GM12875 (cell line): ENCODE data around the gene CDC14A.

ENCODE experiments used
- H3K4me3 ChIP-seq: one replicate; pipeline ENCODE4 v1.5.1; 2011; ENCODE audit warnings: low read depth, low read length, control low read depth
- CTCF ChIP-seq: IDR thresholded peaks from 2 replicates; pipeline ENCODE4 v1.5.1; 2011; ENCODE audit warnings: low read depth, mild to moderate bottlenecking, control low read depth, inconsistent platforms, low read length, moderate library complexity, borderline replicate concordance; ENCODE audit not compliant: insufficient read depth

Gene CDC14A

DNA sequence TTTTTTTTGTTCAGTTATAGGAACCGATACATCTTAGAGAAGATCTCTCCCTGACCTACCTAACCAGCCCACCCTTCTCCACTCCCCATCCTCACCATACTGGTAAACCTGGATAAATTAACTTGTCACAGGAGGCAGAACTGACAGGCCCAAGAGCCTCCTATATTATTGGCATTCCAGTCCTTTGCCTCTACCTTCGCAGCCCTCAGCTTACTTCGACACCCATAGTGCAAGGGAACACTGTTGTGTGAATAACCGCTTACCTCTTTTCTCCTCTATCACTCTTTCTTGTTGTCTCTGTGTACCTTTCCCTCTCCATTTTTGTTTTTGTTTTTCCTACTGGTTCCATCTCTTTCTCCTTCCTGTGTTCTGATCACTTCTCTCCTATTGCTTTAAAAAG is 58.7 kb downstream of the CDC14A start:
- no peak overlapping the region for H3K4me3 ChIP-seq
- no peak for TF ChIP-seq CTCF

DNA sequence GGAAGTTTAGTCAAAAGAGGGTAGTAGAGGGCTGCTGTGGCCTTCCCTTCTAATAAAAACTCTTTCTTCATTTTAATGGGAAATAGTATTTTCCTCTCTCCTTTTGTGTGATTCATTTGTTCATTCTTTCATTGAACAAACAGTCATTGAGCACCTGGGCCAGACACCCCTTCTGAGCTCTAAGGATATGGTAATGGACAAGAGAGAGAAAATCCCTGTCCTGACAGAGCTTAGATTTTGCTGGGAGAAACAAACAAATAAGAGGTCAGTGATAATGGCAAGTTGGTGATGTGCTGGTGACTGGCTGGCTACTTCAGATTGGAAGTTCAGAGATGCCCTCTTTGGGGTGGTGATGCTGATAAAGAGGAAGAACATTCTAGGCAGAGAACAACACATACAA is 59.3 kb downstream of the CDC14A start:
- TF ChIP-seq CTCF = no peak
- no peak overlapping the region for H3K4me3 ChIP-seq

DNA sequence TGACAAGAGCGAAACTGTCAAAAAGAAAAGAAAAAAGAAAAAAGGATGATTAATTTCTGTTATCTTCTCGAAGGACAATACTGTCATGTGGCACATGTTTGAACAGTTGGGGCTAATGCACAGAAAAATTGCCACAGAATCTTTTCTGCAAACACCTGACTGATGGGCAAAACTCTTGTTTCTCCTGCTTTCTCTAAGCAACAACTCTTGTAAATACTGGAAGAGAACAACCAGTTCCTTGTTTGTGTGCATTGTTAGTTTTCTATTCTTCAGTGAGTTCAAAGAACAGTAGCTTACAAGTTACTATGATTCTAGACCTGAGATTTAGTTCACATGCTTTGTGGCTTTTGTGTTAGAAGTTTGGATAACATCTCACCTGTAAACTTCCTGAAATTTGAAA is 60.7 kb downstream of the CDC14A start:
- no peak for TF ChIP-seq CTCF
- H3K4me3 ChIP-seq = no peak overlapping the region

DNA sequence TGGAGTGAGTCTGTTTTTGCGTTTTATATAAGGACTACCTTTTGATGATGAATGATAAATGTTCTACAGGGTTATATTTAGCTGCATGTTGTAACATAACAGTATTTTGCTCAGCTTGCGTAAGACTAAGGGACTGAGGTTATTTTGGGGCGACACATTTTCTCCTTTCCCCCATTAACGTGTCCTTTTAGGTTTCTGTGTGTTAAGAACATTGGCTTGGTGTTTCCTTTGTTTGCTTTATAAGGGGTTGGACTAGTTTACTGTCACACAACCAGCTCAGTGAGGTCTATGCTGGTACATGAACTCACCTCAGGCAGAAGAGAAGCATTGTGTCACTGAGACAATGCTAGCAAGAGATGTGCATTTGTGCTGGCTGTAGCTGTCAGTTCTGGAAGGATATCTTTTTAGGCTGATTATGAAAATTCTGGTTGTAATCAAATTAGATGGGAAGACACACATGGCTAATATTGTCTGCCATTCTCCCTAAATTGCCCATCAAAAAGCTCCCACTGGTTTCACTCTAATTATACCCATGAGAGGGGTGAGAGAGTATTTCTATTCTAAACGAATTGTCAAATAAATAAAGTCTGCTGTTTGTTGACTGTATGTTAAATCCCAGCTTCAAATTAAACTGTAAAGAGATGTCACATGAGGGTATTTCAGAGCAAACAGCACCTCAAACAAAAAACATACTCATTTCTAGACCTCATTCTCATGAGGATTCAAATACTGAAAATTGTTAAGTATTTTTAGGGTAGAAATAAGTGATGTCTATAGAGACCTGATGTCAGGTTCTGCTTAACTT is 62.6 kb downstream of the CDC14A start:
- no peak overlapping the region for H3K4me3 ChIP-seq
- no peak for TF ChIP-seq CTCF

DNA sequence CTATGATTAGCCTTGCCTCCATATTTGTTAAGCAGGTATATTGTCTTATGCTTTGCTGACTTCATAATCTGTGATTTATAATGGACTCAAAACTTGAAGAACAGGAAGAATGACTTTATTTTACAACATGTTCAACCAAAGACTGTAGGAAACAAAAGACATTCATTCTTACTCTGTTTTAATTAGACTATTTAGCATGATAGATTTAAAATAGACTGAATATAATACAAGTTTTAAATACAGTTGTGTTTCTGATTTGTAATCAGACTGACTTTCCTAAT is 63.1 kb downstream of the CDC14A start:
- no peak overlapping the region for H3K4me3 ChIP-seq
- no peak for TF ChIP-seq CTCF

DNA sequence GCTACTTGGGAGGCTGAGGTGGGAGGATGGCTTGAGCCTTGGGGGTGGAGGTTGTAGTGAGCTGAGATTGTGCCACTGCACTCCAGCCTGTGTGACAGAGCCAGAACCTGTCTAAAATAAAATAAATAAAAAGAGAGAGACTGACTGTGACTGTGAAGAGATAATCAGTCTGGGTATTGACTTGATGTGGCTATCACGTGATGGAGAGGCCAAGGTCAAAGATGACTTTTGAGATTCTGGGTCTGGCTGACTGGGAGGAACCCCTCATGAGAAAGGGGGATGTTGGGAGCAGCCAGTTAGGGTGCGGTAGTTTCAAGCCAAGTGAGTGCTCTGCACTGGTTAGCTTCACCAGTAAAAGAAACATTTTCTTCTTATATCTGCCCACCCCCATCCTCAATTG is 66.8 kb downstream of the CDC14A start:
- no peak for TF ChIP-seq CTCF
- H3K4me3 ChIP-seq = no peak overlapping the region

- no peak for TF ChIP-seq CTCF
- H3K4me3 ChIP-seq = no peak overlapping the region
Observed at GRCh38 chr1:100422065-100422464, 69.8 kb downstream of the CDC14A start.
